Caco-2 (cell line): ENCODE data around the gene APBB1. TPM values are rescaled to one million over a fixed set of nuclear protein-coding genes. Genes with fewer than 3 reads are reported as not detected.

Experiments used
- BruUV-seq: library from RNA; stranded (reverse); fragments of 400-500 nt; replicated peaks from 2 replicates; lab custom pipeline; 2021; lab: Mats Ljungman, UMichigan
- CTCF ChIA-PET: fragments of 300-600 bp; sonication (Branson Sonifier 250); formaldehyde crosslinking; loops from one replicate; lab custom pipeline; 2022; ENCODE audit warnings: antibody characterized with exemption; lab: Charles Lee
- POLR2A ChIA-PET: fragments of 300-600 bp; sonication (Branson Sonifier 250); formaldehyde crosslinking; loops from one replicate; lab custom pipeline; 2022; ENCODE audit warnings: antibody characterized with exemption; lab: Charles Lee
- DNase-seq, 2 experiments: peaks; one replicate each; pipeline versions ENCODE4 v3.0.0 to v3.0.0-alpha.2; 2020 to 2022
- H3K27me3 ChIP-seq: replicated peaks from 2 replicates; pipeline ENCODE4 v1.6.0; 2011; ENCODE audit warnings: low read length; ENCODE audit not compliant: control insufficient read depth, insufficient read depth
- H3K36me3 ChIP-seq: 2 replicates; pipeline ENCODE4 v1.5.1; 2011; ENCODE audit warnings: low read length; ENCODE audit not compliant: control insufficient read depth, insufficient read depth
- H3K4me1 ChIP-seq: fragments of 250-450 bp; sonication (Bioruptor Pico); 2 replicates; pipeline ENCODE4 v1.5.1; 2020; ENCODE audit warnings: mild to moderate bottlenecking
- H3K4me3 ChIP-seq: 2 replicates; pipeline ENCODE4 v1.5.1; 2011; ENCODE audit warnings: low read depth, mild to moderate bottlenecking, control low read depth, low read length
- H3K9me3 ChIP-seq: fragments of 250-450 bp; sonication (Bioruptor Pico); 2 replicates; pipeline ENCODE4 v1.5.1; 2020; ENCODE audit warnings: mild to moderate bottlenecking, moderate library complexity
- H3K27ac Mint-ChIP-seq: one replicate; pipeline ENCODE4 v1.8.0; 2022; ENCODE audit warnings: mixed read lengths; ENCODE audit not compliant: unreplicated experiment
- H3K27me3 Mint-ChIP-seq: one replicate; pipeline ENCODE4 v1.8.0; 2022; ENCODE audit warnings: mixed read lengths; ENCODE audit not compliant: insufficient read depth, unreplicated experiment
- H3K36me3 Mint-ChIP-seq: one replicate; pipeline ENCODE4 v1.8.0; 2022; ENCODE audit warnings: mild to moderate bottlenecking, mixed read lengths; ENCODE audit not compliant: insufficient read depth, unreplicated experiment
- H3K4me1 Mint-ChIP-seq: one replicate; pipeline ENCODE4 v1.8.0; 2022; ENCODE audit warnings: low read depth, mixed read lengths; ENCODE audit not compliant: unreplicated experiment
- H3K4me3 Mint-ChIP-seq: one replicate; pipeline ENCODE4 v1.8.0; 2022; ENCODE audit warnings: mild to moderate bottlenecking, moderate library complexity, mixed read lengths; ENCODE audit not compliant: unreplicated experiment
- H3K9me3 Mint-ChIP-seq: one replicate; pipeline ENCODE4 v1.8.0; 2022; ENCODE audit warnings: mixed read lengths; ENCODE audit not compliant: unreplicated experiment
- intact Hi-C: fragments of 100-400 bp; cut with micrococcal nuclease; formaldehyde crosslinking; loops from one replicate; pipeline ENCODE4 v1.10.0; 2022; ENCODE audit not compliant: unreplicated experiment
- total RNA-seq: library from RNA; stranded (reverse); gene quantifications from 2 replicates; pipeline ENCODE4 v1.2.3, GENCODE V29; 2022
- TF ChIP-seq, protein P1 (sequence below), 2 experiments: fragments of 200-600 bp in 1 of 2; IDR thresholded peaks; 1 replicate in 1 of 2; 2 replicates in 1 of 2; pipeline versions ENCODE4 v1.5.1 to v1.8.0; 2011 to 2022; ENCODE audit warnings: antibody characterized with exemption in 1 of 2, control low read depth in 1 of 2, inconsistent platforms in 1 of 2, low read depth in 1 of 2, low read length in 1 of 2, mild to moderate bottlenecking in 1 of 2, moderate library complexity in 1 of 2; ENCODE audit not compliant: insufficient read depth in 1 of 2, severe bottlenecking in 1 of 2, unreplicated experiment in 1 of 2

The APBB1 gene
- total RNA-seq, 1 experiment from 2014 or later, result 37.8 TPM

DNA sequence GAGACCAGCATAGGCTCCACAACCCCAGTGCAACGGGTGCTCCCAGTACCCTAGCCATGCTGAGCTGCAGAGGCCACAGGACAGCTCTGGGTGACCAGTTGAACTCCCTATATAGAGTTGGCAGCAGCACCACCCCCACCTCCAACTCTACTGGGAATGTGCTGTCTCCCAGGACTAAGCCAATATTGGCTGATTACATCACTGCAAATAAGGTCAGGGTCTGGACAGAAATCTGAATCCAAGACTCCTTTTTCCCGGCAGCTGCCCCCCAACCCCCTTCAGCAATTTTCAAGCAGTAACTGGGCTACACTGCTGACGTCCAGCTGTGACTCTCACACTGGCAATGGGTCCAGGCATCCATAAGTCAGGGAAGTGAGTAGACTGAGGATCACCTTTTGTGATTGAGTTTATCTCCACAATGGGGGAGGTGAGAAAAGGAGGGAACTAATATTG, 22.0 kb upstream of the APBB1 start, which contains the start of gene HPX:
TSS of gene HPX (minus strand) at position 82 of the 453 bp plus-strand sequence. CDS start at position 58, 24 bp downstream.
- H3K9me3 Mint-ChIP-seq, result no peaks in the 10 kb centered on the region
- peaks cover 5% of the 10 kb centered on the region for H3K4me1 Mint-ChIP-seq
- BruUV-seq, result no TSS peak
- no peak within 1 kb of the TSS for H3K4me3 Mint-ChIP-seq
- intact Hi-C loops, result loop anchor here (1.0 to 2.0 kb wide), 4 partner anchors 14 to 50 kb away; partner anchors contain the start of gene SMPD1
- no peaks in the 10 kb centered on the region for H3K36me3 Mint-ChIP-seq
- TF ChIP-seq, protein P1, sequence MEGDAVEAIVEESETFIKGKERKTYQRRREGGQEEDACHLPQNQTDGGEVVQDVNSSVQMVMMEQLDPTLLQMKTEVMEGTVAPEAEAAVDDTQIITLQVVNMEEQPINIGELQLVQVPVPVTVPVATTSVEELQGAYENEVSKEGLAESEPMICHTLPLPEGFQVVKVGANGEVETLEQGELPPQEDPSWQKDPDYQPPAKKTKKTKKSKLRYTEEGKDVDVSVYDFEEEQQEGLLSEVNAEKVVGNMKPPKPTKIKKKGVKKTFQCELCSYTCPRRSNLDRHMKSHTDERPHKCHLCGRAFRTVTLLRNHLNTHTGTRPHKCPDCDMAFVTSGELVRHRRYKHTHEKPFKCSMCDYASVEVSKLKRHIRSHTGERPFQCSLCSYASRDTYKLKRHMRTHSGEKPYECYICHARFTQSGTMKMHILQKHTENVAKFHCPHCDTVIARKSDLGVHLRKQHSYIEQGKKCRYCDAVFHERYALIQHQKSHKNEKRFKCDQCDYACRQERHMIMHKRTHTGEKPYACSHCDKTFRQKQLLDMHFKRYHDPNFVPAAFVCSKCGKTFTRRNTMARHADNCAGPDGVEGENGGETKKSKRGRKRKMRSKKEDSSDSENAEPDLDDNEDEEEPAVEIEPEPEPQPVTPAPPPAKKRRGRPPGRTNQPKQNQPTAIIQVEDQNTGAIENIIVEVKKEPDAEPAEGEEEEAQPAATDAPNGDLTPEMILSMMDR (IDR thresholded peaks at IDR 0.05; ENCODE audit: insufficient read depth in 1 of 2, low read depth in 1 of 2, low read length in 1 of 2, severe bottlenecking in 1 of 2, unreplicated experiment in 1 of 2), result no peak
- Histone ChIP-seq H3K4me3 (no peak within 1 kb of the TSS), H3K36me3 (no peaks in the 10 kb centered on the region), H3K4me1 (peaks cover 29% of the 10 kb centered on the region), H3K9me3 (no peaks in the 10 kb centered on the region), H3K27me3 (no peaks in the 10 kb centered on the region)
- no peaks in the 10 kb centered on the region for H3K27me3 Mint-ChIP-seq
- no peak within 1 kb of the TSS for H3K27ac Mint-ChIP-seq
- POLR2A ChIA-PET, result interaction anchor here (1.3 kb wide), 1 partner anchor 40 kb away, joined by 5 read pairs; the partner anchor contains the start of genes ARFIP2 and TIMM10B
- peak; percentile 49 to 53 for DNase-seq
- CTCF ChIA-PET, result interaction anchor here (1.0 to 8.4 kb wide), 3 partner anchors 41 to 78 kb away, joined by 4 to 190 read pairs (median 4); partner anchors contain the start of genes ARFIP2 and TIMM10B

DNA sequence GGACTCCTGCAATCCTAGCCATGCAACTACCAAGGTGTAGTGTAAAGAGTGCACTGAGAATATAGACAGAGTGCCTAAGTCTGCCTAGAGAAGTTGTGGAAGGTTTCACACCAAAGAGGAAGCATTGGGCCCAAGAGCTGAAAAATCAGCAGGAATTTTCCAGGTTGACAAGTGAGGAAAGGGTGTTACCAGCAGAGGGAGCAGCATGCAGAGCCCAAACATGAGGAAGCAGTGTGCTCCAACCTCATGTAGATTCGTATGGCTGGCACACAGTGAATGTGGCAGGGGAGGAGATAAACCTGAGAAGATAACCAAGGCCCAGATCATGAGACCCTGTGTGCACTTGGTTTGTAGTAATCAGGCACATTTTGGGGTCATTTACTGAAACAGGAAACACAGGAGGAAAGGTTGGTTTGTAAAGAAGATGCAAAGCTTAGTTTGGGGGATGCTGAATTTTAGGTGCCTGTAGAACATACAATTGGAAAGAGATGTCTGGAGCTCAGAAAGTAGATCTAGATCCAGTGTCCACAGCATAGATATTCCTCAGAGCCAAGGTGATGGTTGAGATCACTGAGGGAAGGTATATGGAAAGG, 20.2 kb upstream of the APBB1 start:
- POLR2A ChIA-PET, result interaction anchor here (0.8 to 0.9 kb wide), 2 partner anchors 20 to 171 kb away, joined by 4 to 6 read pairs; no protein-coding TSS in a partner anchor
- H3K4me3 Mint-ChIP-seq, result no peak overlapping the region
- H3K9me3 Mint-ChIP-seq, result no peaks in the 10 kb centered on the region
- H3K36me3 Mint-ChIP-seq, result no peaks in the 10 kb centered on the region
- Histone ChIP-seq H3K36me3 (no peaks in the 10 kb centered on the region), H3K4me3 (no peak overlapping the region), H3K4me1 (peaks cover 36% of the 10 kb centered on the region), H3K9me3 (no peaks in the 10 kb centered on the region), H3K27me3 (no peaks in the 10 kb centered on the region)
- CTCF ChIA-PET, result interaction anchor here (0.6 to 8.4 kb wide), 10 partner anchors 8 to 76 kb away, joined by 3 to 190 read pairs (median 4); partner anchors contain the start of genes APBB1 and TIMM10B
- H3K4me1 Mint-ChIP-seq, result peaks cover 8% of the 10 kb centered on the region
- H3K27ac Mint-ChIP-seq, result no peak overlapping the region
- H3K27me3 Mint-ChIP-seq, result no peaks in the 10 kb centered on the region
- intact Hi-C loops, result loop anchor here (1.0 kb wide), 3 partner anchors 35 to 66 kb away; no protein-coding TSS in a partner anchor
- TF ChIP-seq, protein P1 (IDR thresholded peaks at IDR 0.05; ENCODE audit: insufficient read depth in 1 of 2, low read depth in 1 of 2, low read length in 1 of 2, severe bottlenecking in 1 of 2, unreplicated experiment in 1 of 2), result peak; percentile 59 to 85
- BruUV-seq, result no TSS peak
- peak; percentile 65 to 67 for DNase-seq

DNA sequence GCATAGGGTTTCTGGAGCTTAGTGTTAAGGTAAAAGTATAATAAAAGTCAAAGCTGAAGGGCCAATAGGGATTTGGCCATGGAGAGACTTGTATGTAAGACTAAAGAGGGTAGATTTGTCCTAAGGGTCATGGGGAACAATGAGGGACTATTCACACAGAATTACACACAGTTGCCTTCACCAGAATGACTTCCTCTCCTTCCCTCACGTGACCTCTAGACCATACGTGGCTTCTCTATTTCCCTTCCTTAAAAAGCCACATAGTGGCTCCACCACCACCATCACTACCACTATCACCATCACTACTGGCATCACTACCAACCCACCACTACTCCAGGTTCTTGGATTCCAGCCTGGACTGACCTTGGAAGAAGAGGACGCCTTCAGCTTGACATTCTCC, 19.1 kb upstream of the APBB1 start:
- TF ChIP-seq, protein P1 (IDR thresholded peaks at IDR 0.05; ENCODE audit: insufficient read depth in 1 of 2, low read depth in 1 of 2, low read length in 1 of 2, severe bottlenecking in 1 of 2, unreplicated experiment in 1 of 2), result no peak
- Mint-ChIP-seq H3K36me3 (no peaks in the 10 kb centered on the region), H3K4me1 (peaks cover 15% of the 10 kb centered on the region), H3K4me3 (no peak overlapping the region), H3K27me3 (no peaks in the 10 kb centered on the region), H3K9me3 (no peaks in the 10 kb centered on the region), H3K27ac (no peak overlapping the region)
- BruUV-seq, result no TSS peak
- no peak overlapping the region for H3K4me3 ChIP-seq
- CTCF ChIA-PET, result interaction anchor here (0.6 to 8.4 kb wide), 5 partner anchors 11 to 75 kb away, joined by 3 to 190 read pairs (median 7); no protein-coding TSS in a partner anchor
- H3K36me3 ChIP-seq, result no peaks in the 10 kb centered on the region
- no peak for DNase-seq
- POLR2A ChIA-PET, result no interaction called here
- intact Hi-C loops, result no loop called here
- no peaks in the 10 kb centered on the region for H3K9me3 ChIP-seq
- no peaks in the 10 kb centered on the region for H3K27me3 ChIP-seq
- H3K4me1 ChIP-seq, result peaks cover 41% of the 10 kb centered on the region
